ENCODE measurements around the gene GPATCH2L.

GPATCH2L gene

DNA sequence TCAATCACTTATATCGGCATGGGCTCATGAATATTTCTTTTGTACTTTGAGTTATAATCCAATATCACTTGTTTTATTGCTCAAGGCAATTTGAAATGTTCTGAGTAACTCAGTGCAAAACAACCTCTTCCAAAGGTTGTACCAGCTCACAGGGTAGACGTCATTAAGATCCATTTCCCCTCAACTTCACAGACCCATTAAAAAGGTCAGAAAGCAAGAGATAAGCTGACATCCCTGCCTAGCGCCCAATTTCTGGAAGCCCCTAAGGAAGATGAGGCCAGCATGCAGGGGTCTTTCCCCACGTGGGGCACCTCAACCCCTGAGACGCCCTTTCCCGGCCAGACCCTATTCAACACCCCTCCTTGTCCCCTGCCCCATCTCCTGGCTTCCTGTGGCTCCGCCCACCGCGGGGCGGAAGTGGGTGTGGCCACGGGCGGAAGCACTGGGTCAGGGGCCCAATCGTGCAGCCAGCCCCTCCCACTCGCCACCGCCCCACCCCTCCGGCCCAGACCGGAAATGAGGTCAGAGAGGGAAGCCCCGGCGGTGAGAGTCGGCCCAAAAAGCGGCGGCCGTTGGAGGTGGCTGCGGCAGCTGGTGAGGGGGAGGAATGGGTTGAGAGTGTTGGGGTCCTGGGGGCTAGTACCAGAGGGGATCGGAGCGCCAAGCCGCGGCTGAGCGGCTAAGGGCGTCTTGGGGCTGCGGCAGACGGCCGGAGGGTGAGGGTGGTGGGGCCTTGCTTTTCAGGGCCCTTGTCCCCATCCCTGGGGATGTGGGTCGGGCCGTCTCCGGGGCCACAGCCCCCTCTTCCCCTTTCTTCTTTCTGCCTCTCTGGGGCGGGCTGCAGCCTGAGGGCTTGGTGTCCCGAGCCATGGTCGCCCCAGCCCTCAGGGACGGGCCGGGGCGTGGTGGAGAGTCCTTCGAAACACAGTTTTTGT is at the start of gene GPATCH2L:
GPATCH2L (plus strand) TSS at position 525 of the 935 bp plus-strand sequence. CDS start 2,442 bp downstream, outside the sequence.
- peak; percentile 87 for DNase-seq

- DNase-seq: no peak
Measured at GRCh38 chr14:76104802-76105355, 46.8 kb upstream of the GPATCH2L start.

- DNase-seq: no peak
Measured at GRCh38 chr14:76106188-76106587, 45.5 kb upstream of the GPATCH2L start.

- no peak for DNase-seq
Measured at GRCh38 chr14:76109087-76109880, 42.4 kb upstream of the GPATCH2L start.

GRCh38 chr14:76112889-76113624 is 38.7 kb upstream of the GPATCH2L start:
- DNase-seq: no peak

DNA sequence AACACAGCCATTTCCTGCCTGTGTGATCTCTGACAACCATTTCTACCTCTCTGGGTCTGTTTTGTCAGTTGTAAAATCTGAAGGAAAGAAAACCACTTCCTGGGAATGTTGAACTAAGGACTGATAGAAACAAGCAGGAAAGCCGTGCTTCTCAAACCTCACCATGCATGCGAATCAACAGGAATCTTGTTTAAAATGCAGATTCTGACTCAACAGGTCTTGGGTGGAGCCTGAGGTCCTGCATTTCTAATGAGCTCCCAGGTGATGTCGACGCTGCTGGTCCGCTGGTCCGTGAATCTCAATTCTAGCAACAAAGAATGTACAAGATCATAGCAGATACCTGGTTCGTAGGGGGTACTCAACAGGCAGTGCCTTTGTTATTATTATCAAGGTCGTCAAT is 38.0 kb upstream of the GPATCH2L start:
- DNase-seq: no peak

DNA sequence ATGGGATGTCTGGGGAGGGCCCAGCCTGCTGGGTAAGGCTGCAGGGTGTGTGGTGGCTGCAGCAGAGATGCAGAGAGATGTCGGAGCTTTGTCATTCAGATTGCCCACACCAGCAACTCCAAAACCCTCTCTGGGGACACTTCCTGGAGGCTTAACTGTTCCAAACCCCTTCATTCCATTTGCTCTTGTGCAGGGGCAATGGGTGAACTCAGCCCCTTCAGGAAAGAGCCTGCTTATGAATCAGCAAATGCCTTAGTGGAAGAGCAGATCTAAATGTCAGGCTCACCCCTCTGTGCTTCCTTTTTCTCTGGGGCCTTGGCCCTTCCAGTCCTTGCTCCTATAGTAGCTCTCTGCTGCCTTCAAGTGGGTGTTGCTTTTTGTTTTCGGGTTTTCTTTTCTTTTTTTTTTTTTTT is 36.7 kb upstream of the GPATCH2L start:
- no peak for DNase-seq

DNA sequence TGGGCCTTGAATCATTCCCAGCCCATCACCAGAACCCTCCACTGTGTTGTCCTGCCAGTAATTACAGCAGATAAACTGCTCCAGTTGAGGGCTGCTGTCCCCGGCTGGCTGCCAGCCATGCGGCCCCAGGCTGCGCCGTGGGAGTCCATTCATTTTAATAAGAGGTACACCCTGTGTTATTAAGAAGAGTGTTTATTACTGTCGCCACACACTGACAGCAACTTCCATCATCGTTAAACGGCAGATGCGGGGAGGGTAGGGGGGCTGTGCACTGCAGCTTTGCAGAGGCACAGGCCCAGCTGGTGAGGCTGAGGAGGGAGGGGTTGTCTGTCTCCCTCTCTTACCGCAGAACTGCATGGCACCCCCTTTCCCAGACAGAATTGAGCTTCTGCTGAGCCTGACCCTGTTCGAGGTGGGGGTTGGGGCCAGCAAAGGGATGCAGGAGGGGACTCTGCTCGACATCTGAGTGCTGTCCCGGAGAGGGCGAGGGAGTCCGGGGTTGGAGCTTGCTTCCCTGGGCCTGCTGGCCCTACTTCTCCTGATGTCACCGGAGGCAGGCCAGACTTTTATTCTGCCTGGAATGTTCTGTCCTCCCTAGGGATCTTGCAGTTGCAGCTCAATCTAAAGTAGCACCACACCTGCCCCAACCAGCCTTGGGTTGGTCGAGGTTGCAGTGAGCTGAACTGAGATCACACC is 33.8 kb upstream of the GPATCH2L start:
- DNase-seq: peak; percentile 62

GRCh38 chr14:76118594-76118993 is 33.1 kb upstream of the GPATCH2L start:
- no peak for DNase-seq

GRCh38 chr14:76121089-76121748 is 30.5 kb upstream of the GPATCH2L start:
- no peak for DNase-seq

GRCh38 chr14:76123426-76124225 is 28.1 kb upstream of the GPATCH2L start:
- DNase-seq: no peak

- no peak for DNase-seq
Measured at GRCh38 chr14:76125511-76125910, 26.2 kb upstream of the GPATCH2L start.

- no peak for DNase-seq
Measured at GRCh38 chr14:76126076-76126475, 25.6 kb upstream of the GPATCH2L start.

- no peak for DNase-seq
Measured at GRCh38 chr14:76129851-76130576, 21.7 kb upstream of the GPATCH2L start.

DNA sequence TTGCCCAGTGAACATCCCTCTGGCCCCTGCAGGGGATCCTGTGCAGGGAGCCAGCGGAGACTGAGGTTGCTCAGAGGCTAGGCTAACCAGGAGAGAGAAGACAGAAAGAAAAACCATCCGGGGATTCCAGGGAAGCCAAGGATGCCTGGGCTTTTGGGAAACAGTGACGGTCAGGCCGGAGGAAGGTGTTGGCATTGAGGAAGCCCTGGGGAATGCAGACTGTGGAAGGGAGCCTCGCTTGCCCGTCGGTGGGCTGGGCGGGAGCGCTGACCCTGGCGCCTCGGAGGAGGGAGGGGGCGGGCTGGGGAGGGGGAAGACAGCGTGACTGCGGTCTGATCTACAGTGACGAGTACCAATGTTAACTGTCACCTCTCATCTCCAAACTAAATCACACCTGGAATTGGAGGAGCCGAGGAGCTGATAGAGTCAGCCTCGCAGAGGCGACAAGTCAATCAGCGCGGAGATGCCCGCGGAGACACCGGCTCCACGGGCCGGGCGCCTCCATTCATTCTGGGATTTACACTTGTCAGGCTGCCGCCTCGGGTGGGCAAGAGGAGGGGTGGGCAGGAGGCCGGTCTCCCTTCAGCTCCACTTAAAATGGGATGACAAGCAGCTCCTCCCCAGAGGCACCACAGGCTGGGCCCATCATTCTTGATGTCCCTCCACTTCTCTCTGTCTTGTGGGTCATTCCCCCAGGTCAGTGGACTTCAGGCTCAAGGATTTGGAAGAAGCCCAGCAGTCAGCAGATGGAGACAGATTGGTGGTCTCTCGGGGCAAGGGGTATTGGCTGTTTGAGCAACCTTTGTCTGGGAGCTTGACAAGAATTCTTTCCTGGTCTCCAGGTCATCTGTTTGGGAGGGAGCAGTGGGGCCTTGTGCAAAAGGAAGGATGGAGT is 20.4 kb upstream of the GPATCH2L start:
- DNase-seq: no peak

GRCh38 chr14:76133103-76133502 is 18.6 kb upstream of the GPATCH2L start:
- no peak for DNase-seq

GRCh38 chr14:76134231-76134630 is 17.5 kb upstream of the GPATCH2L start:
- no peak for DNase-seq

- DNase-seq: no peak
Measured at GRCh38 chr14:76135722-76136121, 16.0 kb upstream of the GPATCH2L start.

Measured in DMS153 (cell line).